Activated naive CD4-positive, alpha-beta T cell (primary cell): ENCODE data around the gene EREG.

Experiments
- DNase-seq, 4 experiments: peaks; one replicate each; lab custom pipeline; 2025; lab: John Stamatoyannopoulos, UW

Gene EREG

DNA sequence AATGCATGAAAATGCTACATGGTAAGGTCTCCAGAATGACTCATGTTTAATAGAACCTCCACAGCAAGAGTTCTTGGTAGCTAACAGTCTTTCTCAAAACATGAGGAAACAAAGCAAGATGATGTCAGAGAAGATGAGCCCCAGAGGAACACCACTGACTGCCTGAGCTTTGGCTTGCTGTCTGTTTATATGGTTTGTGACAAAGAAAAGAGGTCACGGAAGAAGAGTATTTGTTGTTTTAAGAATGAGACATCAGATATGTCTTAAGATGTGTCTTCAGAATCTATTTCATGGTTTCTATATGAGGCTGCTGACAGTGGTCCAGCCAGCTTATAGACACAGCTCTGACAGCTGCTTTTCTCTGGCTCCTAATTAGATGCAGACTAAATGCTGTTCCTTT, 61.2 kb downstream of the EREG start:
- DNase-seq = no peak

DNA sequence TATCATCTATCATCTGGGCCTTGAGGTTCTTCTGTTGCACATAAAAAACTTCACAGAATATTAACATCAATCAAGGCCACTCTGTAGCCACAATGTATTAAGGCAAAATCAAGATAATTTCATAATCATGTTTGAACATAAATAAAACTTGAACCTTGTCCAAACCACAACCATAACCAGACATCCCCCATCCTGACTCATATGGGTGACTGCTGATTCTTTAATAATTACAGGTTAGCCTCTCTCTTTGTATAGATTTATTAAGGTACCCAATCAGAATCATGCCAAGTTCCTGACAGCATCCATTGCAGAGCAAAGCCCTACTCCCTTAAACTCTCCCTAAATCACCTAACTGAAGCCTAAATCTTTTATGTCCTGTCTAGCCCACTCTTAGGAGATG, 63.3 kb downstream of the EREG start:
- DNase-seq = no peak

DNA sequence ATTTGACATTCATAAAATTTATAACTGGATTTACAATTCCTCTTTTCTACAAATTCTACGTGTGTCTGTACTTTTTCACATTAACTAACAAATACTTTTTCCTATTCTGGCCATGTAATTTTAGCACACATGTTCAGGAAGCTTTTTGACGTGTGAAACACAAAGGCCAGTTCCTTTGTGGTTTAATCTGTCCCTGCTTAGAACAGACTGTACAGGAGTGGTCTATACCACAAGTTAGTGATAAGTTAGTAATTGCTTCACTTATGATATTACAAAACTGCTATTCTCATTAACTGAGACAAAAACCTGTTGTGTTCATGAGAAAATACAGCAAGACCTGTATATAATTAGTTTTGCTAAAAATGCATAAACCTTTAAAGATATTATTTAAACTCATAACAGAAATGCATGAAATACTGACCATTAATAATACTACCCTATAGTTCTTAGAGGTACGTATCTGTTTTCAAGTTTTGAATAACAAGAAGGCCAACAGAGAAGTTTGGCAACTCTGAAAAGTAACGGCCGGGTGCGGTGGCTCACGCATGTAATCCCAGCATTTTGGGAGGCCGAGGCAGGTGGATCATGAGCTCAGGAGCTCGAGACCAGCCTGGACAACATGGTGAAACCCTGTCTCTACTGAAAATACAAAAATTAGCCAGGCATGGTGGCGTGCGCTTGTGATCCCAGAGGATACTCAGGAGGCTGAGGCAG, 66.3 kb downstream of the EREG start:
- DNase-seq = no peak

DNA sequence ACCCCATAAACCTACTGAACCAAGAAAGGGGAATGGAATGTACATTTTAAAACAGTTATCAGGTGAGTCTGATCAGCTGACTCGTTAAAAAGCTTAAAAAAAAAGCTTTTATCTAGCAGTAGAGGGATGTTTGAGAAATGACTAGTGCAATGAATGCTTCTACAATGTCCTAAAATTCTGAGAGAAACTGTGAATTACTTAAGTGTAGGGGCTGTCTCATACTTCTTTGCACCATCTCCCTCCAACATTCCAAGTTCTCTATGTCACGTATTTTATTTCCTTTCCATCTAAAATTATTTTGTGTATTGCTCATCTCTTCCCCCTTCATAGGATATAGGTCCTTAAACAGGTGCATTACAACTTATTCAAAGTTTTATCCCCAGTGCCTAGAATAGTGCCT, 68.1 kb downstream of the EREG start:
- no peak for DNase-seq

DNA sequence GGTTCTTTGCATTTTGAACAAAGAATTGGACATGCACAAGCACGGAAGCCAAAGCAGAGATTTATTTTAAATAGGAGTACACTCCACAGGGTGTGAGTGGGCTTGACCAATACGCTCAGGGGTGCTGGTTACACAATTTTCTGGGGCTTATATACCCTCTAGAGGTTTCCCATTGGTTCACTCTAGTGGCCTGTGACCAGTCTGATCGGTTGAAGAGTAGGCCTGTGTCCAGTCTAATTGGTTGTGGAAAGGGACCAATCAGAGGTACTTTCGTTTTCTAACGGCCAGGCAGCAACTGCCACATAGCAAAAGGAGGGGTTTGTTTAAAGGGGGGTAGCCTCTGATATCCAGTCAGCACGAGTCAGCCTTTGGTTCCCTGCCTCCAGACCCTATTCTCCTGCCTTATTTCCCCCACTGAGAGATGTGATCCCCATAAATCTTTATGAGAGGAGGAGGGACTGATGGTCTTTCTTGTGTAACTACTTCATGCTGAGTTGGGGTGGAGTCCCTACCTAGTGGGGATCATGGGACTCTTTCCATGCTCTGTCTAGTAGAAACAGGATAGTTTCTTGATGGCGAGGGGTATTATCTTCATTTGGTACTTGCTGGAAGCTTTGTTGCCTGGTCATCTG, 68.7 kb downstream of the EREG start:
- no peak for DNase-seq

DNA sequence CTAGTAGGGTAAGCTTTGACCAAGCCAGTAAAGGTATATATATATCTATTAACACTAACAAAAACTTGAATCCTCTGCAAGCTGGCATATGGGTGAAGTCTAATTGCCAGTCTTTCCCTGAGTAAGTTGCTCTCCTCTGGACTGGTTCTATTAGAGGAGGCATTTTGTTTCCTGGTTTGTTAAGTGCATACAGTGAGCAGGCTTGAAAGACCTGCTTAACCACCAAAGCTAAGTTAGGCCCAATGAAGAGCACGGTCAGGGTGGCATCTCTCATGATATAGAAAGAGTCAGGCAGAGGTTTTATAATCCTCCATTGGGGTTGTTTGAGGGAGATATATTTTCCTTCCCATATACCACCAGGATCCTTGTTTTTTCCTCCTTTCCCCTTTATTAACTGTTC, 70.4 kb downstream of the EREG start:
- DNase-seq = no peak

DNA sequence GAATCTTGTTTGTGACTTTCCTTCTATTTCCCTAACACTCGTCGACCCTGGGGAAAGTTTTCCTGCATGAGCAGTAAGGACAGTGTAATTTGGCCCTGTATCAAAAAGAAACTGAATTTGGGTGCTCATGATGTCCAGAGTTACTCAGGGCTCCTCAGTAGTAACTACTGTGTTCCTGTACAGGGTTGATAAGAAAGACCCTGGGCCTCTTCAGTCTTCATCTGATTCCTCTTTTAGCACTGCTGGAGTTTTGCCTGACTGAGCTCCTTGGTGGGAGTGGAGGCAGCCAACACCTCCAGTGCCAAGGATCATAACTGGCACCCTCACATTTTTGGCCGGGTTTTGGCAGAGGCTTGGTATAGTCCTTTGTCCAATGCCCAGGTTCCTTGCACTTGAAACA, 72.9 kb downstream of the EREG start:
- DNase-seq = no peak
